GM21528 (cell line): ENCODE results near the gene DONSON.
A peak's percentile ranks its signal among the peaks of the same experiment; 100 is the strongest.
"Not testable (repeated sequence)": the region's sequence is repeated elsewhere in the genome, so short reads cannot be mapped to it uniquely, and the experiment has no call there.

ENCODE experiments used
- ATAC-seq: cut with Tn5 transposase; IDR thresholded peaks from one replicate; pipeline ENCODE4 v1.9.1; 2021; ENCODE audit warnings: mild to moderate bottlenecking, moderate library complexity; ENCODE audit not compliant: unreplicated experiment, low FRiP score

Gene DONSON, protein sequence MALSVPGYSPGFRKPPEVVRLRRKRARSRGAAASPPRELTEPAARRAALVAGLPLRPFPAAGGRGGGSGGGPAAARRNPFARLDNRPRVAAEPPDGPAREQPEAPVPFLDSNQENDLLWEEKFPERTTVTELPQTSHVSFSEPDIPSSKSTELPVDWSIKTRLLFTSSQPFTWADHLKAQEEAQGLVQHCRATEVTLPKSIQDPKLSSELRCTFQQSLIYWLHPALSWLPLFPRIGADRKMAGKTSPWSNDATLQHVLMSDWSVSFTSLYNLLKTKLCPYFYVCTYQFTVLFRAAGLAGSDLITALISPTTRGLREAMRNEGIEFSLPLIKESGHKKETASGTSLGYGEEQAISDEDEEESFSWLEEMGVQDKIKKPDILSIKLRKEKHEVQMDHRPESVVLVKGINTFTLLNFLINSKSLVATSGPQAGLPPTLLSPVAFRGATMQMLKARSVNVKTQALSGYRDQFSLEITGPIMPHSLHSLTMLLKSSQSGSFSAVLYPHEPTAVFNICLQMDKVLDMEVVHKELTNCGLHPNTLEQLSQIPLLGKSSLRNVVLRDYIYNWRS

DNA sequence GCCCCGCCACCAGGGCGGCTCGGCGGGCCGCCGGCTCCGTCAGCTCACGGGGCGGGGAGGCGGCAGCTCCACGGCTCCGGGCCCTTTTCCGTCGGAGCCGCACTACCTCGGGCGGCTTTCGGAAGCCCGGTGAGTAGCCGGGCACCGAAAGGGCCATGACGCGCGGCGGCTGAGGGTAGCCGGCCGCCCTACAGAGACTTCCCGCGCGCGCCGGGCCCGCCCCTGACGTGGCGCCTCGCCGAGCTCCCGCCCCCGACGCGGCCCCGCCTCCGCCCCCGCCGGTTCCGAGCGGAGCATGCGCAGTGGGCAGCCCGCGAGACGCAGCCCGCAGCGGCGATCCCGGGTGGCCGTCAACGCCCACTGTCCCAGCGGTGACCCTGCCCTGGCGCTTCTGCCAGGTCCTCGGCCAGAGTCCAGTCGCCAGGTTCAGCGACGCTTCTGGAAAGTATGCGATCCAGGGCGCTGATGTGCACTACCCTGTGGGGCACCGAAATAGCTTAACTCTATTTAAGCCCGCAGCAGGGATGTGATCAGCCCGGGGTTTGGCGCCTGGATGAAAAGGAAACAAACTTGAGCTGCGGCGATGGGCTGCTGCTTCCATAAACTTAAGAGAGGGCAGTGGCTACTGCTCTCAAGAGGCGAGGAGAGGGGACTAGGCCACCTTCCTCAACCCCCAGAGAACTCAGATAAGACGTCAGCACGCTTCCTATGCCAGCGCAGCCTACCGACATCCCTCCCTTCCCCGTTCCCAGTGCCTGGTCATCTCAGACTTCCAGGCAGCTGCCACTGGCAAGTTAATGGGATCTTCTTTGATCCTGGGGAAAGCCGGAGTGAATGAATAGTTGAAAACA, at the start of gene DONSON:
Gene DONSON, minus strand, starts transcription at position 200 of the 851 bp plus-strand sequence. Its CDS starts 43 bp downstream, at position 157.
- ATAC-seq = peak; percentile 82

DNA sequence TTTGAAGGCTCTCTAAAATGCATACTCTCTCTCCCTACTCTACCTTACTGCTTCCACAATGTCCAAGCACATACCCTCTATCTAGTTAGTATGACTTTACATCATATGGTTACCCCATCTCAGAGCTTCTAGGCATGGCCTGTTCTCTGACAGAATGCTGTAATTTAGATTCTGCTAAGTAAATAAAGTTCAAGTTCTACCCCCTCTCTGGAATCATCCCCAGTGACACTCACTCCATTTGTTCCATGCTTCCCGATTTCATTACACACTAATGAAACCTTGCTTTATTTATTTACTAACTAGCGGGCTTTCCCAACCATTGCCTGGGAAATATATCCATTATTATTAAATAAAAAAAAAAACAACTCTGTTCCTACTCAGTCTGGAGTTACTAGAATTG, 45.8 kb upstream of the DONSON start:
- ATAC-seq = no peak

DNA sequence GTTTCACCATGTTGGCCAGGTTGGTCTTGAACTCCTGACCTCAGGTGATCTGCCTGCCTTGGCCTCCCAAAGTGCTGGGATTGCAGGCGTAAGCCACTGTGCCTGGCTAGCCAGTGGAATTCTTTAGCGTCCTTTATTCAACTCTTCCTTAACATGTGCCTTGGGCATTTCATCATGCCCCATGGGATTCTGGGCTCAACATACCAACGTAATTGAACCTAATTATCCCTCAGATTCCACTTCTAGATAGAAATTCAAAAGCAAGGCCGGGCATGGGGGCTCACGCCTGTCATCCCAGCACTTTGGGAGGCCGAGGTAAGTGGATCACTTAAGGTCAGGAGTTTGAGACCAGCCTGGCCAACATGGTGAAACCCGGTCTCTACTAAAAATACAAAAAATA, 37.7 kb upstream of the DONSON start:
- ATAC-seq = not testable (repeated sequence)

DNA sequence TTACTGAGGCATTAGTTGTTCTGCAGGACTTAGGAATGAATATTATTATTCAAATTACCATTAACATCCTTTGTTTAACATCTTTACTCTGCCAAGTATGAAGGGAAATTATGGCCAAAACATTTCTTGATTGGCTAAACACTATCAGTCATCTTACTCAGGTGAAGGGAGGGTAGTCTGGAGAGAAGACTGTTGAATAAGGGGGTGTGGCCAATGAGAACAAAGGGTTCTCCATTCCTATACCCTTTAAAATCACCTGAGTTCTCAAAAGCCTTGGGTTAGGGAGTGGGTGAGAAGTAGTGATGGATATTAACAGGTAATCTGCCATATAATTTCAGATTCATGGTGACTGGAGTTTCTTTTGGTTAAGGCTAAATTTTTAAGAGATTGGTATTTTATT, 33.8 kb upstream of the DONSON start:
- no peak for ATAC-seq

GRCh38 chr21:33619726-33620125, 31.2 kb upstream of the DONSON start:
- no peak for ATAC-seq

- no peak for ATAC-seq
Measured at GRCh38 chr21:33618407-33618806, 29.9 kb upstream of the DONSON start.

GRCh38 chr21:33617565-33617964, 29.1 kb upstream of the DONSON start:
- not testable (repeated sequence) for ATAC-seq

DNA sequence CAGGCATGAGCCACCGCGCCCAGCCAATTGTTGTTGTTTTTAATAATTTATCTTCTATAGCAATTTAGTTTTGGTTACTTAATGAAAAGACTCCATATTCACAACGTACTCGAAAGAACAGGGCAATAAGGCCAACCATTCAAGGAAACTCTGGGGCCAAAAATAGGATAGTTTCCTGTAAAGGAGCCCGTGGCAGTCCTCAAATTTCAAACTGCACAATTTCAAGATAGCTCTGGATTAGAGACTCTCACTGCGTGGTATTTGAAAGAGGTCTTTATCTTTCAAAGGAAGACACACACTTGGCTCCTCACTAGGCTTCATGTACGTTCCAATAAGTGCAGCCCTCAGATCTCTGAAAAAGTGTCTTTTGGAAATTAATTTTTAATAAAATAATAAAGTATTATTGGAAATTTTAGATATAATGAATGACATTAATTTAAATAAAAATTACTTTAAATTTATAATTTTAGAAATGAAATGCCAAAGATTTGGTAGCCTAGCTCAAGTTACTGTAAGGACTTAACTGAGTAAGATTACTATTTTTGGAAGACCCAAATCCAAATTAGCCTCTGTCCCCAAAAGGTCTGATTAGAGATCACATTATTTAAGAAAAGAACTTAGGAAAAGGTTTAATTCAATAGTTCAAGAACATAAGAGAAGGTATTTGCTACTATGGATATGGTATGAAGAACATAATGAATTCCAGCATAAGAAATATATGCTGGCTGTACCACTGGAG, 22.7 kb upstream of the DONSON start:
- ATAC-seq = no peak

- no peak for ATAC-seq
Measured at GRCh38 chr21:33608559-33608958, 20.1 kb upstream of the DONSON start.

GRCh38 chr21:33598051-33598450, 9.6 kb upstream of the DONSON start:
- ATAC-seq = no peak

DNA sequence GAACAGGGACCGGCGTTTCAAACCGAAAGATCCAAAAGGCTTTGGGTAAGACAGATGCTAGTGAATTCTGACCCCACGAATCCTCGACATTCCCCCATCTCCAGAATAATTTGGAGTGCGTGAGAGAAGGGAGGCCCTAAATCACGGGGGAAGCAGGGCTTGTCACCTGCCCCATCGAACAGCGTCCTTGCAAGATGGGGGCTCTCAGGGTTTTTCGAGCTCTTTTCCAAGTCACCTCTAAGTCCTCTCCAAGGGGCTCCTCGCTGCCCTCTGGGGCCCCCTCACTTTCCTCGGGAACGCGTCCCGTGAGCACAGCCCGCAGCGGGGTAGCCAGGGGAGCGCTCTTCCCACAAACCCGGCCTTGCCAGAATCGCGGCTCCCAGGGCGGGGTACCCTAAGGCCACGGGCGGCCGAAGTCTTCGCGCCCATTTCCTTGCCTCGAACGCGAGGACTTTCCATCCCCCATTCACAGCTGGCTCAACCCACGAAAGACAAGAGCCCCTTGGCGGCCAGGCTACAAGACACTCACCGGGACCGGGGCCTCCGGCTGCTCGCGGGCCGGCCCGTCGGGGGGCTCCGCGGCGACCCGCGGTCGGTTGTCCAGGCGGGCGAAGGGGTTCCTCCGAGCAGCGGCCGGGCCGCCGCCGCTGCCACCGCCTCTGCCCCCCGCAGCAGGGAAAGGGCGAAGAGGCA, 546 bp downstream of the DONSON start:
- ATAC-seq = peak; percentile 47

DNA sequence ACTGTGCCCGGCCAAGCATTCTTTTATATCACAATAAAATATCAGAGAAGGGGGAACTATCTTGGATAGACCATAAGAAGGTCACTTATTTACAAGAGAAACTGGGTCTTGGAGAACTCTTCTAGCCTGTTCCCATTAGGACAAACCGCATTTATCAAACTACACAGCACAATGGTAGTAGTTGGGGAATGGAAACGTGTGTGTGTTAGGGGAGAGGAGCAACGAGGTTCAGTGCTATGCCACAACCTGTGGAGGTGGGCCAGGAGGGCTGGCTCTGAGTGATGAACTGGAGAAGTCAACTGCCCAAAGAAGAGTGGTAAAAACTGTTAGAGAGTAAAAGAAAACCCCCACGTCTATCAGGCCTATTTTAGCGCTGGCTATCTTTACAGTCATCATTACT, 1.6 kb downstream of the DONSON start:
- ATAC-seq = no peak

GRCh38 chr21:33584455-33584854, 4.0 kb downstream of the DONSON start:
- no peak for ATAC-seq

GRCh38 chr21:33578959-33579542, 9.4 kb downstream of the DONSON start:
- no peak for ATAC-seq

DNA sequence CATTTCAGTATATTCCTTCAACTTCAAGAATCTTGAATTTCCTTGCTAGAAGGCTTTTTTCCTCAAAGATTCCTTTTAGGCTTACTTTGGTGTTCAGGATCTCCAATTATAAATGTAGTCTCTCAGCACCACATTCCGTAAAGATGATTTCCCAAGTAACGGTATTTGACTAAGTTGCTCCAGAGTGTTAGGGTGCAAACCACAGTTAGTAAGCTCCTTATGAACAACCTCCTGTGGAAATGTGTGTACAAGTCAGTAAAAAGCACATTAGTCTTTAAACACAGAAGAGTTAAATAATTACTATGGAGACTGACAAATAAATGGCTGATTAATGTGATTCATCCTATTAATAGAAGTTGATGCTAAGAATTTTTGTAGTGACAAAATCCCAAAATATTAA, 10.3 kb downstream of the DONSON start:
- ATAC-seq = no peak

- ATAC-seq = not testable (repeated sequence)
Measured at GRCh38 chr21:33576741-33577141, 11.7 kb downstream of the DONSON start.

- no peak for ATAC-seq
Measured at GRCh38 chr21:33572350-33572749, 16.1 kb downstream of the DONSON start.

- ATAC-seq = no peak
Measured at GRCh38 chr21:33569991-33570390, 18.5 kb downstream of the DONSON start.

DNA sequence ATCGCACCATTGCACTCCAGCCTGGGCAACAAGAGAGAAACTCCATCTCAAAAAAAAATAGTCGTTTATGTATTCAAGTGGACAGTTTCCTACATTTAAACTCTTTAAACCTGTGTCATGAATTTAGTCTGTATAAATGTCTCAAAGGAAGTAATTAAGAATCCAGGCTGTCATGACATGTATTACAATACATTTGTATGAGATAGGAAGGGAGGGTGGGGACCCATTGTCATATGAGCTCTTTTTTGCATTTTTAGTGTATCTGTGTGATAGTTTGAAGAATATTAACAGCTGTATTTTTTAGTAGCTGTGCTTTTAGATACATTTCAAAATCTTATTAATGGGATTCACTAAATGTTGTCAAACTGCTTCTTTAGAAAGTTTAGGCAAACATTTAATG, 20.0 kb downstream of the DONSON start:
- ATAC-seq = no peak

DNA sequence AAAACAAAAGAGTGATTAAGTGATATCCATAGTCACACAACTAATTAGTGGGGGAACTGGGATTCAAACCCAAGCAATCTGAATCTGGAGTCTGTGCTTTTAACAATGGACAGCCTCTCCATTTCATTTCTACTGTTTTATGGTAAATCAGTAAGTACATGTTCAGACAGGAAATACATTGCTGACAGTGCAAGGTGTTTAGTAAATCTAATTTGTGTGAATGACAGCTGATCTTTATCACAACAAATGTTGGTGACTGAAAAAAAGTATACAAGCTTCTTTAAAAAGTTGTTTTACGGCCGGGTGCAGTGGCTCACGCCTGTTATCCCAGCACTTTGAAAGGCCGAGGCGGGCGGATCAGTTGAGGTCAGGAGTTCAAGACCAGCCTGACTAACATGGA, 20.6 kb downstream of the DONSON start:
- no peak for ATAC-seq
